K562 (cell line): ENCODE data around the gene RNF113A. TPM values are rescaled to one million over a fixed set of nuclear protein-coding genes. Genes with fewer than 3 reads are reported as not detected.
A peak's percentile ranks its signal among the peaks of the same experiment; 100 is the strongest.

Experiments used
- GABPB1 ChIP-seq: sonication (generic); formaldehyde crosslinking; IDR thresholded peaks from 2 replicates; pipeline ENCODE4 v1.8.0; 2022; ENCODE audit warnings: mild to moderate bottlenecking, missing genetic modification reagents
- GATAD2A ChIP-seq: fragments of 450-650 bp; IDR thresholded peaks from 2 replicates; pipeline ENCODE4 v1.6.1; 2017
- PHB ChIP-seq: fragments of 250-450 bp; sonication (Bioruptor Pico); IDR thresholded peaks from 2 replicates; pipeline ENCODE4 v1.5.0; 2021
- POLR2H ChIP-seq: IDR thresholded peaks from 2 replicates; pipeline ENCODE4 v1.6.1; 2016; ENCODE audit warnings: missing genetic modification characterization, low read depth, mild to moderate bottlenecking, control low read depth, missing compliant biosample characterization, moderate library complexity
- RBM14 ChIP-seq: fragments of 200-400 bp; formaldehyde crosslinking; IDR thresholded peaks from 2 replicates; pipeline ENCODE4 v1.6.1; 2018; ENCODE audit warnings: low read depth, mild to moderate bottlenecking, low read length, moderate library complexity, borderline replicate concordance; ENCODE audit not compliant: insufficient read depth
- TAF1 ChIP-seq: IDR thresholded peaks from 2 replicates; pipeline ENCODE4 v1.6.1; 2011; ENCODE audit warnings: mild to moderate bottlenecking, low read length, moderate library complexity; ENCODE audit not compliant: insufficient read depth, control insufficient read depth, severe bottlenecking; ENCODE audit errors: extremely low read depth
- ZBTB7A ChIP-seq: IDR thresholded peaks from 2 replicates; pipeline ENCODE4 v1.6.1; 2011; ENCODE audit warnings: low read depth, mild to moderate bottlenecking, low read length, moderate library complexity, borderline replicate concordance; ENCODE audit not compliant: control insufficient read depth
- ZNF232 ChIP-seq: sonication (generic); formaldehyde crosslinking; IDR thresholded peaks from 2 replicates; pipeline ENCODE4 v1.8.0; 2022; ENCODE audit warnings: mild to moderate bottlenecking, missing genetic modification reagents
- ZNF431 ChIP-seq: sonication (generic); formaldehyde crosslinking; IDR thresholded peaks from 2 replicates; pipeline ENCODE4 v1.8.0; 2022; ENCODE audit warnings: mild to moderate bottlenecking, missing genetic modification reagents
- polyA plus RNA-seq, 8 experiments: library from polyadenylated mRNA; depleted of rRNA in 4 of 8; stranded (reverse) in 5 of 8; unstranded in 3 of 8; fragments of >200 nt; fragmentation: Nextera tagmentation in 2 of 8; fragmentation: Illumina TruSeq in 1 of 8; extraction: Ambion mirVana in 2 of 8; extraction: Trizol in 1 of 8; gene quantifications; 2 replicates each; pipeline versions ENCODE4 v1.2.1 to v1.2.3, GENCODE V29; 2011 to 2014; ENCODE audit warnings: inconsistent platforms in 1 of 8, missing spikeins in 1 of 8
- total RNA-seq, 7 experiments: library from RNA; depleted of rRNA in 6 of 7; stranded (reverse); fragments of >200 nt in 6 of 7; fragmentation: Illumina TruSeq in 2 of 7; extraction: Trizol in 2 of 7; gene quantifications; 2 replicates each; pipeline versions ENCODE4 v1.2.1 to v1.2.3, GENCODE V29; 2011 to 2021; ENCODE audit warnings: low replicate concordance in 1 of 7
- TF ChIP-seq, protein P1 (sequence below): fragments of 450-650 bp; formaldehyde crosslinking; IDR thresholded peaks from 2 replicates; pipeline ENCODE4 v1.4.0; 2020; ENCODE audit warnings: mild to moderate bottlenecking, mixed read lengths
- TF ChIP-seq, protein P2 (sequence below), 2 experiments: fragments of 450-650 bp; formaldehyde crosslinking in 1 of 2; IDR thresholded peaks; 2 replicates each; pipeline versions ENCODE4 v1.4.0 to v1.6.1; 2014 to 2020; ENCODE audit warnings: mild to moderate bottlenecking in 2 of 2, borderline replicate concordance in 1 of 2, low read depth in 1 of 2

Gene RNF113A
- total and polyA plus RNA-seq, 9 of the 15 experiments (the other 6 are each of a cell fraction or from before 2014, with no cell fraction given): 21.2 to 38.4 (median 28.1) TPM

DNA sequence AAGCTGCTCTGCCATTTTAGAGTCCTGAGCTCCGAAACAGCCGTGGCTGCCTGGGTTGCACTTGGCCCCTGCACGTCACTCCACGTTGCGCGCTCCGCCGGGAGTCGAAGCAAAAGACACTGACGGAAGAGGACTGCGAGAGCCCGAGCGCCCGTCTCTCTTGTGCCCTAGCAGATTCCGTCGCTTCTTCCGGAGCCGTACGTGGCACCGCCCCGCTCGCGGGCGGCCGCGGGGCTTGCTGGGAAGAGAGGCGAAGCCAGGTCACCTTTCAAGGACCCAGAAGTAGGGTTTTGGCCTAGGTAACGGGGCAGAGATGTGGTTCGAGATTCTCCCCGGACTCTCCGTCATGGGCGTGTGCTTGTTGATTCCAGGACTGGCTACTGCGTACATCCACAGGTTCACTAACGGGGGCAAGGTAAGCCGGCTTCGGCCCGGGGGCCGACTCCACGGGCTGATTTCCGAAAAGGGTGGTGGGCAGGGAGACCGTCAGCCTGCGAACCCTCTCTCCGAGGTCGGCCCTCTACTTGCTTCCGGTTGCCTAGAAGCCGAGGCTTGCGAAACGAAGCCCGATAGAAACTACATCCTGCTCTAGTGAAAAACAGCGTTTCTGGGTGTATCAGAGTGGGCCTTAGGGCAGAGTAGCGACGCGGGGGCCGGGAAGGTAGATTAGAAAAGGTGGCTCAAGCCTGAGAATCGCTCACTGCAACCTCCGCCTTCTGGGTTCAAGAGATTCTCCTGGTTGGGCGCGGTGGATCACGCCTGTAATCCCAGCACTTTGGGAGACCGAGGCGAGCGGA lies at the start of gene RNF113A, which contains the start of gene NDUFA1 (continued):
- TF ChIP-seq, protein P1, sequence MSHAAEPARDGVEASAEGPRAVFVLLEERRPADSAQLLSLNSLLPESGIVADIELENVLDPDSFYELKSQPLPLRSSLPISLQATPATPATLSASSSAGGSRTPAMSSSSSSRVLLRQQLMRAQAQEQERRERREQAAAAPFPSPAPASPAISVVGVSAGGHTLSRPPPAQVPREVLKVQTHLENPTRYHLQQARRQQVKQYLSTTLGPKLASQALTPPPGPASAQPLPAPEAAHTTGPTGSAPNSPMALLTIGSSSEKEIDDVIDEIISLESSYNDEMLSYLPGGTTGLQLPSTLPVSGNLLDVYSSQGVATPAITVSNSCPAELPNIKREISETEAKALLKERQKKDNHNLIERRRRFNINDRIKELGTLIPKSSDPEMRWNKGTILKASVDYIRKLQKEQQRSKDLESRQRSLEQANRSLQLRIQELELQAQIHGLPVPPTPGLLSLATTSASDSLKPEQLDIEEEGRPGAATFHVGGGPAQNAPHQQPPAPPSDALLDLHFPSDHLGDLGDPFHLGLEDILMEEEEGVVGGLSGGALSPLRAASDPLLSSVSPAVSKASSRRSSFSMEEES: no peak
- TF ChIP-seq POLR2H (peak; percentile 91), GABPB1 (CRISPR knock-in tag) (peak; percentile 86), RBM14 (no peak), TAF1 (peak; percentile 89), ZNF431 (CRISPR knock-in tag) (no peak), GATAD2A (no peak), ZNF232 (no peak), ZBTB7A (no peak), PHB (CRISPR knock-in tag) (no peak)
- TF ChIP-seq, protein P2, sequence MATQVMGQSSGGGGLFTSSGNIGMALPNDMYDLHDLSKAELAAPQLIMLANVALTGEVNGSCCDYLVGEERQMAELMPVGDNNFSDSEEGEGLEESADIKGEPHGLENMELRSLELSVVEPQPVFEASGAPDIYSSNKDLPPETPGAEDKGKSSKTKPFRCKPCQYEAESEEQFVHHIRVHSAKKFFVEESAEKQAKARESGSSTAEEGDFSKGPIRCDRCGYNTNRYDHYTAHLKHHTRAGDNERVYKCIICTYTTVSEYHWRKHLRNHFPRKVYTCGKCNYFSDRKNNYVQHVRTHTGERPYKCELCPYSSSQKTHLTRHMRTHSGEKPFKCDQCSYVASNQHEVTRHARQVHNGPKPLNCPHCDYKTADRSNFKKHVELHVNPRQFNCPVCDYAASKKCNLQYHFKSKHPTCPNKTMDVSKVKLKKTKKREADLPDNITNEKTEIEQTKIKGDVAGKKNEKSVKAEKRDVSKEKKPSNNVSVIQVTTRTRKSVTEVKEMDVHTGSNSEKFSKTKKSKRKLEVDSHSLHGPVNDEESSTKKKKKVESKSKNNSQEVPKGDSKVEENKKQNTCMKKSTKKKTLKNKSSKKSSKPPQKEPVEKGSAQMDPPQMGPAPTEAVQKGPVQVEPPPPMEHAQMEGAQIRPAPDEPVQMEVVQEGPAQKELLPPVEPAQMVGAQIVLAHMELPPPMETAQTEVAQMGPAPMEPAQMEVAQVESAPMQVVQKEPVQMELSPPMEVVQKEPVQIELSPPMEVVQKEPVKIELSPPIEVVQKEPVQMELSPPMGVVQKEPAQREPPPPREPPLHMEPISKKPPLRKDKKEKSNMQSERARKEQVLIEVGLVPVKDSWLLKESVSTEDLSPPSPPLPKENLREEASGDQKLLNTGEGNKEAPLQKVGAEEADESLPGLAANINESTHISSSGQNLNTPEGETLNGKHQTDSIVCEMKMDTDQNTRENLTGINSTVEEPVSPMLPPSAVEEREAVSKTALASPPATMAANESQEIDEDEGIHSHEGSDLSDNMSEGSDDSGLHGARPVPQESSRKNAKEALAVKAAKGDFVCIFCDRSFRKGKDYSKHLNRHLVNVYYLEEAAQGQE (IDR thresholded peaks at IDR 0.05; ENCODE audit: borderline replicate concordance): no peak
- TF ChIP-seq, protein P2 (CRISPR knock-in tag; IDR thresholded peaks at IDR 0.05; ENCODE audit: low read depth): no peak
